SU-DHL-6 (cell line): Measurements from ENCODE around the gene RAPGEF5.

ENCODE experiments used
- H2AFZ ChIP-seq: fragments of 200-600 bp; sonication (generic); 2 replicates; pipeline ENCODE4 v1.6.1; 2014; ENCODE audit warnings: low read depth, mild to moderate bottlenecking, moderate library complexity, mixed read lengths, antibody characterized with exemption, low read length; ENCODE audit not compliant: severe bottlenecking
- H3F3A ChIP-seq: fragments of 200-600 bp; shearing (Covaris generic); 2 replicates; pipeline ENCODE4 v1.6.0; 2016; ENCODE audit warnings: antibody characterized with exemption, mild to moderate bottlenecking; ENCODE audit not compliant: insufficient read depth
- H3K27ac ChIP-seq: fragments of 200-600 bp; sonication (generic); 2 replicates; pipeline ENCODE4 v1.5.1; 2016; ENCODE audit warnings: low read depth, mild to moderate bottlenecking, low read length, moderate library complexity, mixed read lengths
- H3K27me3 ChIP-seq: fragments of 200-600 bp; sonication (generic), shearing (Covaris generic); 2 replicates; pipeline ENCODE4 v1.6.0; 2014; ENCODE audit warnings: mild to moderate bottlenecking, low read length
- H3K36me3 ChIP-seq: fragments of 200-600 bp; sonication (generic); 2 replicates; pipeline ENCODE4 v1.6.1; 2014; ENCODE audit warnings: mild to moderate bottlenecking, low read length, mixed read lengths
- H3K4me2 ChIP-seq: fragments of 300-600, 200-600 bp; shearing (Covaris generic), sonication (generic); 2 replicates; pipeline ENCODE4 v1.6.0; 2014; ENCODE audit warnings: low read length, low read depth, mild to moderate bottlenecking; ENCODE audit not compliant: poor library complexity, severe bottlenecking
- H3K4me3 ChIP-seq: fragments of 200-600 bp; sonication (generic); 2 replicates; pipeline ENCODE4 v1.5.1; 2014; ENCODE audit warnings: antibody characterized with exemption, low read length, mild to moderate bottlenecking, mixed read lengths; ENCODE audit not compliant: insufficient read depth, poor library complexity, severe bottlenecking
- H3K79me2 ChIP-seq: fragments of 200-600 bp; sonication (generic); 2 replicates; pipeline ENCODE4 v1.6.1; 2014; ENCODE audit warnings: mild to moderate bottlenecking, low read length, moderate library complexity; ENCODE audit not compliant: insufficient read depth
- H3K9ac ChIP-seq: fragments of 200-600 bp; sonication (generic); 2 replicates; pipeline ENCODE4 v1.7.0; 2014; ENCODE audit warnings: mild to moderate bottlenecking, low read length
- H3K9me2 ChIP-seq: fragments of 200-600 bp; sonication (generic); replicated peaks from 2 replicates; pipeline ENCODE4 v1.6.1; 2014; ENCODE audit warnings: low read length; ENCODE audit not compliant: insufficient read depth
- H3K9me3 ChIP-seq: fragments of 200-600 bp; sonication (generic); 2 replicates; pipeline ENCODE4 v1.6.1; 2014; ENCODE audit warnings: low read length, mixed read lengths; ENCODE audit not compliant: insufficient read depth
- H4K20me1 ChIP-seq: fragments of 200-600 bp; sonication (generic); 2 replicates; pipeline ENCODE4 v1.6.1; 2014; ENCODE audit warnings: low read depth, mild to moderate bottlenecking, antibody characterized with exemption, low read length, moderate library complexity, mixed read lengths
- EZH2phosphoT487 ChIP-seq: fragments of 200-600 bp; sonication (generic), shearing (Covaris generic); conservative IDR thresholded peaks from 2 replicates; pipeline ENCODE4 v1.6.1; 2018; ENCODE audit warnings: mild to moderate bottlenecking, antibody characterized with exemption, low read length, moderate library complexity, mixed read lengths
- TF ChIP-seq, protein P1 (sequence below): fragments of 200-600 bp; sonication (generic); IDR thresholded peaks from one replicate; pipeline ENCODE4 v1.5.1; 2017; ENCODE audit warnings: antibody characterized with exemption, mild to moderate bottlenecking, low read length, moderate library complexity; ENCODE audit not compliant: insufficient read depth, poor library complexity, severe bottlenecking

RAPGEF5 gene

GRCh38 chr7:22190736-22191135 lies 166.2 kb downstream of the RAPGEF5 start:
- Histone ChIP-seq H3K4me3 (no peak overlapping the region), H3F3A (no peaks in the 10 kb centered on the region), H3K27ac (no peak overlapping the region), H4K20me1 (no peaks in the 10 kb centered on the region), H3K36me3 (no peaks in the 10 kb centered on the region), H3K4me2 (no peak overlapping the region), H3K79me2 (no peaks in the 10 kb centered on the region), H3K9me3 (no peaks in the 10 kb centered on the region), H3K9me2 (no peaks in the 10 kb centered on the region), H3K9ac (no peak overlapping the region), H2AFZ (no peak overlapping the region), H3K27me3 (no peaks in the 10 kb centered on the region)
- no peak for TF ChIP-seq EZH2phosphoT487
- TF ChIP-seq, protein P1, sequence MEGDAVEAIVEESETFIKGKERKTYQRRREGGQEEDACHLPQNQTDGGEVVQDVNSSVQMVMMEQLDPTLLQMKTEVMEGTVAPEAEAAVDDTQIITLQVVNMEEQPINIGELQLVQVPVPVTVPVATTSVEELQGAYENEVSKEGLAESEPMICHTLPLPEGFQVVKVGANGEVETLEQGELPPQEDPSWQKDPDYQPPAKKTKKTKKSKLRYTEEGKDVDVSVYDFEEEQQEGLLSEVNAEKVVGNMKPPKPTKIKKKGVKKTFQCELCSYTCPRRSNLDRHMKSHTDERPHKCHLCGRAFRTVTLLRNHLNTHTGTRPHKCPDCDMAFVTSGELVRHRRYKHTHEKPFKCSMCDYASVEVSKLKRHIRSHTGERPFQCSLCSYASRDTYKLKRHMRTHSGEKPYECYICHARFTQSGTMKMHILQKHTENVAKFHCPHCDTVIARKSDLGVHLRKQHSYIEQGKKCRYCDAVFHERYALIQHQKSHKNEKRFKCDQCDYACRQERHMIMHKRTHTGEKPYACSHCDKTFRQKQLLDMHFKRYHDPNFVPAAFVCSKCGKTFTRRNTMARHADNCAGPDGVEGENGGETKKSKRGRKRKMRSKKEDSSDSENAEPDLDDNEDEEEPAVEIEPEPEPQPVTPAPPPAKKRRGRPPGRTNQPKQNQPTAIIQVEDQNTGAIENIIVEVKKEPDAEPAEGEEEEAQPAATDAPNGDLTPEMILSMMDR = no peak

GRCh38 chr7:22189741-22190140 lies 167.2 kb downstream of the RAPGEF5 start:
- no peak overlapping the region for H3K4me2 ChIP-seq
- no peaks in the 10 kb centered on the region for H3K36me3 ChIP-seq
- no peak overlapping the region for H3K9ac ChIP-seq

GRCh38 chr7:22189230-22189629 lies 167.7 kb downstream of the RAPGEF5 start:
- Histone ChIP-seq H3K9me2 (no peaks in the 10 kb centered on the region), H3K27me3 (no peaks in the 10 kb centered on the region), H3K4me2 (no peak overlapping the region), H3K79me2 (no peaks in the 10 kb centered on the region), H3K4me3 (no peak overlapping the region), H3F3A (no peaks in the 10 kb centered on the region), H2AFZ (no peak overlapping the region), H3K9ac (no peak overlapping the region), H3K9me3 (no peaks in the 10 kb centered on the region), H3K27ac (no peak overlapping the region), H3K36me3 (no peaks in the 10 kb centered on the region), H4K20me1 (no peaks in the 10 kb centered on the region)
- TF ChIP-seq, protein P1 = no peak
- TF ChIP-seq EZH2phosphoT487 = 0 out of 2 replicates have a peak, but pooled peaks have one; percentile 61

More at GRCh38 chr7:22189741-22190140, 167.2 kb downstream of the RAPGEF5 start:
- Histone ChIP-seq H3K79me2 (no peaks in the 10 kb centered on the region), H3K9me3 (no peaks in the 10 kb centered on the region), H2AFZ (no peak overlapping the region), H3K4me3 (no peak overlapping the region), H4K20me1 (no peaks in the 10 kb centered on the region), H3K9me2 (no peaks in the 10 kb centered on the region), H3K27me3 (no peaks in the 10 kb centered on the region), H3F3A (no peaks in the 10 kb centered on the region), H3K27ac (no peak overlapping the region)
- TF ChIP-seq, protein P1 = no peak
- no peak for TF ChIP-seq EZH2phosphoT487
